RWPE1 (cell line): ENCODE data around the gene MRGPRE.

Experiments
- CTCF ChIA-PET: fragments of 350-600 bp; sonication (Branson Sonifier 250); formaldehyde crosslinking; extraction: SDS; loops from one replicate; lab custom pipeline; 2021; lab: Yijun Ruan, JAX
- POLR2A ChIA-PET: fragments of 400-600 bp; formaldehyde crosslinking; extraction: SDS; loops from one replicate; lab custom pipeline; 2020; ENCODE audit warnings: antibody characterized with exemption; ENCODE audit not compliant: low non-redundant PET; lab: Yijun Ruan, JAX
- DNase-seq: peaks from one replicate; pipeline ENCODE4 v3.0.0; 2012; ENCODE audit warnings: low spot score
- H3K27ac ChIP-seq: fragments of 450-650 bp; 2 replicates; pipeline ENCODE4 v1.5.1; 2017
- TF ChIP-seq, protein P1 (sequence below): fragments of 450-650 bp; conservative IDR thresholded peaks from 2 replicates; pipeline ENCODE4 v1.5.1; 2017; ENCODE audit warnings: low read depth, mild to moderate bottlenecking

MRGPRE gene

DNA sequence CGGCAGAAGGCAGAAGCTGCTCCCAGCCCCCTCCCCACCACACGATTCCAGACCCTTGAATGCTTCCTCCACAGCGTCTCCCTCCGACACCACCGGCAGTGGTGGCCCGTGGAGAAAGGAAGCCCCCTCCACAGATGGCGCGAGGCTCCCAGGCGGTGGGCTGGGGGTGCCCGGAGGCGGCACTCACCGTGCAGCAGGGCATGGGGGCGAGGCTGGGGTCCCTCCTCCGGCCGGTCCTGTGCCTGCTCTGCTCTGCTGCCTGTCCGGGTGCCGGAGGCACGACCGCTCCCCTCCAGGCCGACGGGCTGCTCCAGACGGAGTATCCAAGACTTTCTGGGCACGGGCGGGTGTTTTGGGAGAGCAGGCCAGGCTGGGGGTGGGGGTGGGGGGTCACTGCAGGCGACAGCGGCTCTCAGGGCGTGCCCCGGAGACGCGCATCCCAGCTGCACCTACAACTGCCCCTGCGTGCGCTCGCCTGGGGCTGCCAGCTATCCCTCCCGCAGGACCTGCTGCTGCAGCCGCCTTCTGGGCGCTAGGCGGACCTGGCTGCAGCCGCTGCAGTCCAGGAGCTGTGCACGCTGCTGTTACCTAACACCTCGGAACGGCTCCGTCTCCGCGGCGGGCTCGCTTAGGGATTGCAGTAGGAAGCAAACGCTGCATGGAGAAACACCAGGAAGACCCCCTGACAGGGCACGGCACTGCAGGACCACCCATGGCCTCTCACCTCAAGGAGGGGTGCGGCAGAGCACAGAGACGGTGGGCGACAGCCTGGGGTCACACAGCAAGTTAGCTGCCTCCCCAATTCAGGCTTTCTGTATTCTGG lies 28.8 kb downstream of the MRGPRE start:
- ChIA-PET POLR2A (no interaction called here), CTCF (interaction anchor here (0.6 to 2.1 kb wide), 2 partner anchors 8 to 131 kb away, joined by 3 to 8 read pairs; no protein-coding TSS in a partner anchor)
- TF ChIP-seq, protein P1, sequence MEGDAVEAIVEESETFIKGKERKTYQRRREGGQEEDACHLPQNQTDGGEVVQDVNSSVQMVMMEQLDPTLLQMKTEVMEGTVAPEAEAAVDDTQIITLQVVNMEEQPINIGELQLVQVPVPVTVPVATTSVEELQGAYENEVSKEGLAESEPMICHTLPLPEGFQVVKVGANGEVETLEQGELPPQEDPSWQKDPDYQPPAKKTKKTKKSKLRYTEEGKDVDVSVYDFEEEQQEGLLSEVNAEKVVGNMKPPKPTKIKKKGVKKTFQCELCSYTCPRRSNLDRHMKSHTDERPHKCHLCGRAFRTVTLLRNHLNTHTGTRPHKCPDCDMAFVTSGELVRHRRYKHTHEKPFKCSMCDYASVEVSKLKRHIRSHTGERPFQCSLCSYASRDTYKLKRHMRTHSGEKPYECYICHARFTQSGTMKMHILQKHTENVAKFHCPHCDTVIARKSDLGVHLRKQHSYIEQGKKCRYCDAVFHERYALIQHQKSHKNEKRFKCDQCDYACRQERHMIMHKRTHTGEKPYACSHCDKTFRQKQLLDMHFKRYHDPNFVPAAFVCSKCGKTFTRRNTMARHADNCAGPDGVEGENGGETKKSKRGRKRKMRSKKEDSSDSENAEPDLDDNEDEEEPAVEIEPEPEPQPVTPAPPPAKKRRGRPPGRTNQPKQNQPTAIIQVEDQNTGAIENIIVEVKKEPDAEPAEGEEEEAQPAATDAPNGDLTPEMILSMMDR, result no peak
- peak; percentile 11 for DNase-seq
- H3K27ac ChIP-seq, result no peak overlapping the region

DNA sequence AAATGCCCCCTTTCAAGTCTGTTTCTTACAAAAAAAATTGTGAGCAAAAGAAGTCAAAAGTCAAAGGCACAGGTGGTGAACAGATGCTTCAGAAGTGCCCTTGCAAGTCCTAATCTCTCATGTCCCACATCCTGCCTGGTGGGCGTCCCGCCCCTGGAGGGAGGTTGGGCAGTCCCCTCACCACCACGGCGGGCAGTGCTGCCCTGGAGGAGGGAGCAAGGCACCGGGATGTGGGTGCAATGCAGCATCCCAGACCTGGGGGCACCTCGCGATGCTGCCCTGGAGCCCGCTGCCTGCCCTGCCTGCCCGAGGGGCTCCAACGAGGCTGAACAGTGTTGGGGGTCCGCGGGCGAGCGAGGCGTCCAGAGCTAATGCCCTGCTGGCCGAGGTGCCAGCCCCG lies 29.5 kb downstream of the MRGPRE start:
- H3K27ac ChIP-seq, result no peak overlapping the region
- CTCF ChIA-PET, result no interaction called here
- TF ChIP-seq, protein P1, result no peak
- POLR2A ChIA-PET, result no interaction called here
- DNase-seq, result no peak

DNA sequence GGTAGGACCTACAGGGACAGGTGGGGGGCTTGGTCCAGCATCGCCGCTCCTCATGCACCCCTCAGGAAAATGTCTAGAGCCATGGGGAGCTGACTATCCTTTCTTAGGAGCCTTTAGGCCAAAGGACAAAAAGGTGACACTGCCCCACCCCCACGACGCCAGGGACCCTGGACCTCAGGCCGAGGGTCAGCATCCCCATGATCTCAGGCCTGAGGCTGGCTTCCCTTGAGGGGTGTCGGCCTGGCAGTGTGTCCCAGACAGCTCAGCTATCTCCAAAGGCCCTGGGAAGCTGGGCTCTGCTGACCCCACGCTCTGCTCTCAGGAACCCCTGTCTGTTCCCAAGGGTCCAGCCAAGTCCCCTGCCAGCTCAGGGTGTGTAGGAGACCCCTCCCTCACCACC lies 29.9 kb downstream of the MRGPRE start:
- TF ChIP-seq, protein P1, result no peak
- ChIA-PET POLR2A (no interaction called here), CTCF (no interaction called here)
- no peak for DNase-seq
- H3K27ac ChIP-seq, result no peak overlapping the region

DNA sequence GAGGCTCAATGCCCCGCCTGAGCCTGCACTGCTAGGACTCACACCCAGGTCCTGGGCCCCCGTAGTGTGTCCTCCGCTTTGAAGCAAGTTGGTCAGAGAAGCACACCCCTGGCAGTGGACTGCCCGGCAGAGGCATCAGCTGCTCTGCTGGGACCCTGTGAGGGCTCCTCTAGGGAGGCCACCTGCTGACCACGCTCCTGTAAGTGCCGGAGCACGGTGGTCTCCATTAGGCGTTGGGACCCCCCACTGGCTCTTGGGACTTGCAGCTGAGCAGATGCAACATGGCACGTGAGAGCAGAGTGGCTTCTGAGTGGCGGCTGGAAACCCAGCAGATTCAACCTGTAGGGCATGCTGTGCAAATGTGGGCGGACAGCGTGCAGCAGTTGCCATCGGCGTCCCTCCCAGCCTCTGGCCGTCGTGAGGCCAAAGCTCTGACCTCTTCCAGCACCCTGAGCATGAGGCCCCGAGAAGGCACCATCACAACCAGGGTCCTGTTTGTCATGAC lies 30.5 kb downstream of the MRGPRE start:
- ChIA-PET POLR2A (no interaction called here), CTCF (no interaction called here)
- no peak overlapping the region for H3K27ac ChIP-seq
- TF ChIP-seq, protein P1, result no peak
- DNase-seq, result no peak

DNA sequence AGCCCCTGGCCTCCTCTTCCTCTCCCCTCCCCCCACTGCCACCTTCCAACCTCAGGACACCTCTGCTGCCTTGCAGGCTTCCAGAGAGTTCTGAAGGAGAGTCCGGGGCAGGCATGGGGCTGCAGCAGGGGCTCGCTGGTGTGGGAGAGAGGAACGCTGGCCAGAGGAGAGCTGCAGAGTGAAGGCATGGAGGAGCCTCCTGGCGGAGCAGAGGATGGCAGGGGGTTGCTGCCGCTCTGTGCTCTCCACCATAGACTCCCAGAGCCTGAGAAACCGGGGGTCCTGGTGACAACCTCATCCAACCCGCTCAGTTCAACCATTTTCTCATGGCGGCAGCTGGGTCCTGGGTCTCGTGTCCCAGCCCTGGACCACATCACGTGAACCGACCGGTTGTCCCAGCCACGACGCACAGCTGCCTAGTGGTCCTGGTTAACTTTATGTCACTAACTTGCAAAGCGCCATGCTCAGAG lies 31.1 kb downstream of the MRGPRE start:
- DNase-seq, result no peak
- no peak overlapping the region for H3K27ac ChIP-seq
- TF ChIP-seq, protein P1, result no peak
- ChIA-PET POLR2A (no interaction called here), CTCF (no interaction called here)

DNA sequence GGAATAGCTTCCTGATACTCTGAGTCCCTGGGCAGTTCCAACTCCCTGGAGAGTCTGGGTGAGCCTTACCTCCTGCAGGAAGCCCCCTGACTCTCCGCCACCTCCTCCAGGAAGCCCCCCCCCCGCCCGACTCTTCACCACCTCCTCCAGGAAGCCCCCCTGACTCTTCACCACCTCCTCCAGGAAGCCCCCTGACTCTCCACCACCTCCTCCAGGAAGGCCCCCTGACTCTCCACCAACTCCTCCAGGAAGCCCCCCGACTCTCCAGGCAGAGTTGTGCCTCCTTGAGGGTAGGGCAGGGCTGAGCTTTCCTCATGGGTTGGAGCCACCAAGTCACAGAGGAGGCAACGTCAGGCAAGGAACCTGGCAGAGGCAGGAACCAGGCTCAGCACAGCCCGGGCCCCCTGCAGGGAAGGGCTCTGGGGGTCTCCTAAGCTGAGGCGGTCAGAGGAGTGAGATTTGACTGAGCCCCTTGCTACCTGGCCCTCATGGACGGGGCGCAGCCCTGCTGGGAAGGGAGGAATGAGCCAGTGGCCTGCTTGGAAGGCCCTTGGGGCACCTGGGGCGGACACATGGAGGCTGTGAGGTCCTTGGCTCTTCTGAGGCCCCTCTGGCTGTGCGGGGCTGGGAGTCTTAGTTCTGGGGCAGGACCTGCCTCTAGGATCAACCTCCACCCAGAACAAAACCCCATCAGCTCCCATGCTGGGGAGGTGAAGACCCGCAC lies 31.7 kb downstream of the MRGPRE start:
- POLR2A ChIA-PET, result interaction anchor here (0.5 to 0.7 kb wide), 2 partner anchors 9 to 50 kb away, joined by 3 to 5 read pairs; no protein-coding TSS in a partner anchor
- no peak overlapping the region for H3K27ac ChIP-seq
- CTCF ChIA-PET, result no interaction called here
- no peak for DNase-seq
- TF ChIP-seq, protein P1, result no peak
